Measurements from ENCODE around the gene TLR8. TPM values are rescaled to one million over a fixed set of nuclear protein-coding genes. Genes with fewer than 3 reads are reported as not detected.

TLR8 gene
- total and polyA plus RNA-seq, 10 of the 15 experiments (the other 5 are each of a cell fraction or from before 2014, with no cell fraction given): 0.04 TPM; not detected in 9

DNA sequence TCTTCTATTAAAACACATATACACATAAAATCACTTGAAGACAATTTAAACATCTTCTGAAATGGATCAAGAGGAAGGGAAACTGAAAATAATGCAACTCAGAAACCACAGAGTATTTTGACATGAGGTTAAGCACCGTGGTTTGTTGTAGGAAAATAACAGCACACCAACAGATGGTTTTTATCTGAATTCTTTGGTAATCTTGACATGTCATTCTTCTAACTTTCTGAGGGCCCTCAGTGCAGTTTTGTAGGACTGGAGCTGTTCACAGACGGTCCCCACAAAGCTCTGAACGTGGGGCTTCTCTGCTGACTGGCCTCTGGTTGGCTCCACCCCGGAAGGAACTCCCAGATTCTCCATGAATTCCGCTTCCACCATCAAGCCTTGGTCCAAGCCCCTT is 16.0 kb upstream of the TLR8 start (continued):
- TF ChIP-seq, protein P1, sequence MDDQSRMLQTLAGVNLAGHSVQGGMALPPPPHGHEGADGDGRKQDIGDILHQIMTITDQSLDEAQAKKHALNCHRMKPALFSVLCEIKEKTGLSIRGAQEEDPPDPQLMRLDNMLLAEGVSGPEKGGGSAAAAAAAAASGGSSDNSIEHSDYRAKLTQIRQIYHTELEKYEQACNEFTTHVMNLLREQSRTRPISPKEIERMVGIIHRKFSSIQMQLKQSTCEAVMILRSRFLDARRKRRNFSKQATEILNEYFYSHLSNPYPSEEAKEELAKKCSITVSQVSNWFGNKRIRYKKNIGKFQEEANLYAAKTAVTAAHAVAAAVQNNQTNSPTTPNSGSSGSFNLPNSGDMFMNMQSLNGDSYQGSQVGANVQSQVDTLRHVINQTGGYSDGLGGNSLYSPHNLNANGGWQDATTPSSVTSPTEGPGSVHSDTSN (IDR thresholded peaks at IDR 0.05; ENCODE audit: insufficient replicate concordance, low read depth, low read length): peak; percentile 82
- peak; percentile 14 to 35; a peak in 2 of 4 replicates for TF ChIP-seq BHLHE40 (IDR thresholded peaks at IDR 0.05; ENCODE audit: borderline replicate concordance in 1 of 2, low read depth in 2 of 2, low read length in 1 of 2)
- TF ChIP-seq RFX5 (IDR thresholded peaks at IDR 0.05; ENCODE audit: low read depth, low read length): no peak
- TF ChIP-seq SIN3A (IDR thresholded peaks at IDR 0.05; ENCODE audit: low read depth, low read length): no peak
- TF ChIP-seq ATF7 (IDR thresholded peaks at IDR 0.05; ENCODE audit: low read depth): peak; percentile 52; the same call in 1 of the 2 replicates
- peak; percentile 92 for TF ChIP-seq CBFB (IDR thresholded peaks at IDR 0.05; ENCODE audit: low read depth)
- no peak for TF ChIP-seq SREBF1 (IDR thresholded peaks at IDR 0.05; ENCODE audit: low read length)
- TF ChIP-seq BCL11A (IDR thresholded peaks at IDR 0.05; ENCODE audit: low read depth, low read length): peak; percentile 60; the same call in 1 of the 2 replicates
- TF ChIP-seq PAX8 (IDR thresholded peaks at IDR 0.05): no peak
- no peak for TF ChIP-seq TCF7 (IDR thresholded peaks at IDR 0.05; ENCODE audit: borderline replicate concordance)
- no peak for TF ChIP-seq ZNF274 (IDR thresholded peaks at IDR 0.05; ENCODE audit: insufficient read depth, insufficient read length)
- TF ChIP-seq EED (IDR thresholded peaks at IDR 0.05; ENCODE audit: low read depth): peak; percentile 11; the same call in 1 of the 2 replicates
- TF ChIP-seq NR2C2 (IDR thresholded peaks at IDR 0.05; ENCODE audit: borderline replicate concordance, control insufficient read depth, insufficient read length, low read depth): no peak
- TF ChIP-seq RCOR1 (conservative IDR thresholded peaks at IDR 0.05; ENCODE audit: low read depth, low read length): no peak
- peak; percentile 99 for TF ChIP-seq RUNX3 (IDR thresholded peaks at IDR 0.05; ENCODE audit: low read length)
- TF ChIP-seq, protein P2, sequence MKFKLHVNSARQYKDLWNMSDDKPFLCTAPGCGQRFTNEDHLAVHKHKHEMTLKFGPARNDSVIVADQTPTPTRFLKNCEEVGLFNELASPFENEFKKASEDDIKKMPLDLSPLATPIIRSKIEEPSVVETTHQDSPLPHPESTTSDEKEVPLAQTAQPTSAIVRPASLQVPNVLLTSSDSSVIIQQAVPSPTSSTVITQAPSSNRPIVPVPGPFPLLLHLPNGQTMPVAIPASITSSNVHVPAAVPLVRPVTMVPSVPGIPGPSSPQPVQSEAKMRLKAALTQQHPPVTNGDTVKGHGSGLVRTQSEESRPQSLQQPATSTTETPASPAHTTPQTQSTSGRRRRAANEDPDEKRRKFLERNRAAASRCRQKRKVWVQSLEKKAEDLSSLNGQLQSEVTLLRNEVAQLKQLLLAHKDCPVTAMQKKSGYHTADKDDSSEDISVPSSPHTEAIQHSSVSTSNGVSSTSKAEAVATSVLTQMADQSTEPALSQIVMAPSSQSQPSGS (IDR thresholded peaks at IDR 0.05; ENCODE audit: low read length): peak; percentile 84; the same call in 1 of the 2 replicates
- peak; percentile 96 for TF ChIP-seq TCF12 (IDR thresholded peaks at IDR 0.05; ENCODE audit: low read depth, low read length)
- no peak for TF ChIP-seq NR2C1 (IDR thresholded peaks at IDR 0.05)
- no peak for TF ChIP-seq HDAC6 (IDR thresholded peaks at IDR 0.05; ENCODE audit: unreplicated experiment)
- no peak for TF ChIP-seq RBBP5 (conservative IDR thresholded peaks at IDR 0.05)
- TF ChIP-seq, protein P3, sequence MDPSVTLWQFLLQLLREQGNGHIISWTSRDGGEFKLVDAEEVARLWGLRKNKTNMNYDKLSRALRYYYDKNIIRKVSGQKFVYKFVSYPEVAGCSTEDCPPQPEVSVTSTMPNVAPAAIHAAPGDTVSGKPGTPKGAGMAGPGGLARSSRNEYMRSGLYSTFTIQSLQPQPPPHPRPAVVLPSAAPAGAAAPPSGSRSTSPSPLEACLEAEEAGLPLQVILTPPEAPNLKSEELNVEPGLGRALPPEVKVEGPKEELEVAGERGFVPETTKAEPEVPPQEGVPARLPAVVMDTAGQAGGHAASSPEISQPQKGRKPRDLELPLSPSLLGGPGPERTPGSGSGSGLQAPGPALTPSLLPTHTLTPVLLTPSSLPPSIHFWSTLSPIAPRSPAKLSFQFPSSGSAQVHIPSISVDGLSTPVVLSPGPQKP (IDR thresholded peaks at IDR 0.05; ENCODE audit: low read depth, low read length): no peak
- TF ChIP-seq NRF1 (conservative IDR thresholded peaks at IDR 0.05; ENCODE audit: low read depth, low read length): no peak
- no peak for TF ChIP-seq BACH1 (IDR thresholded peaks at IDR 0.05; ENCODE audit: borderline replicate concordance)
- TF ChIP-seq, protein P4, sequence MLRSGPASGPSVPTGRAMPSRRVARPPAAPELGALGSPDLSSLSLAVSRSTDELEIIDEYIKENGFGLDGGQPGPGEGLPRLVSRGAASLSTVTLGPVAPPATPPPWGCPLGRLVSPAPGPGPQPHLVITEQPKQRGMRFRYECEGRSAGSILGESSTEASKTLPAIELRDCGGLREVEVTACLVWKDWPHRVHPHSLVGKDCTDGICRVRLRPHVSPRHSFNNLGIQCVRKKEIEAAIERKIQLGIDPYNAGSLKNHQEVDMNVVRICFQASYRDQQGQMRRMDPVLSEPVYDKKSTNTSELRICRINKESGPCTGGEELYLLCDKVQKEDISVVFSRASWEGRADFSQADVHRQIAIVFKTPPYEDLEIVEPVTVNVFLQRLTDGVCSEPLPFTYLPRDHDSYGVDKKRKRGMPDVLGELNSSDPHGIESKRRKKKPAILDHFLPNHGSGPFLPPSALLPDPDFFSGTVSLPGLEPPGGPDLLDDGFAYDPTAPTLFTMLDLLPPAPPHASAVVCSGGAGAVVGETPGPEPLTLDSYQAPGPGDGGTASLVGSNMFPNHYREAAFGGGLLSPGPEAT (IDR thresholded peaks at IDR 0.05; ENCODE audit: low read depth): peak; percentile 69
- no peak for TF ChIP-seq SREBF2 (IDR thresholded peaks at IDR 0.05; ENCODE audit: low read length)
- no peak for TF ChIP-seq JUND (IDR thresholded peaks at IDR 0.05; ENCODE audit: low read depth, low read length)
- no peak for TF ChIP-seq SMAD1 (IDR thresholded peaks at IDR 0.05; ENCODE audit: low read depth, partially characterized antibody)
- TF ChIP-seq MEF2A (IDR thresholded peaks at IDR 0.05; ENCODE audit: insufficient read depth, low read depth, low read length): peak; percentile 69; the same call in 1 of the 2 replicates
- no peak for TF ChIP-seq YBX1 (IDR thresholded peaks at IDR 0.05)
- TF ChIP-seq STAT1 (conservative IDR thresholded peaks at IDR 0.05): no peak
